GM12878 (cell line): ENCODE results near the gene SLC10A2. TPM values are rescaled to one million over a fixed set of nuclear protein-coding genes. Genes with fewer than 3 reads are reported as not detected.

Experiments
- ATAC-seq: fragments of 200-7000 bp; cut with Tn5 transposase; 3 replicates; pipeline ENCODE4 v1.9.1; 2020; ENCODE audit warnings: mild to moderate bottlenecking, moderate library complexity
- BruUV-seq: library from RNA; stranded (reverse); fragments of 400-500 nt; replicated peaks from 2 replicates; lab custom pipeline; 2021; lab: Mats Ljungman, UMichigan
- CTCF ChIA-PET: fragments of 300-600 bp; sonication (Branson Sonifier 250); formaldehyde crosslinking; extraction: SDS; loops from one replicate; lab custom pipeline; 2021; ENCODE audit warnings: inconsistent platforms; lab: Yijun Ruan, JAX
- POLR2A ChIA-PET: fragments of 350-600 bp; formaldehyde crosslinking; extraction: SDS; loops from one replicate; lab custom pipeline; 2021; ENCODE audit warnings: inconsistent platforms; lab: Charles Lee
- RAD21 ChIA-PET: fragments of 300-600 bp; sonication (Branson Sonifier 250); formaldehyde crosslinking; loops from one replicate; lab custom pipeline; 2023; ENCODE audit warnings: antibody characterized with exemption; ENCODE audit not compliant: unreplicated experiment; lab: Charles Lee
- SMC1A ChIA-PET: fragments of 300-600 bp; sonication (Branson Sonifier 250); formaldehyde crosslinking; loops from one replicate; lab custom pipeline; 2023; ENCODE audit not compliant: unreplicated experiment, uncharacterized antibody; lab: Charles Lee
- DNase-seq: peaks from one replicate; pipeline ENCODE4 v3.0.0-alpha.2; 2011; ENCODE audit warnings: low read depth, low spot score
- FAIRE-seq: peaks from 3 replicates; lab custom pipeline; 2011; peaks lifted over from hg19 to GRCh38; lab: Jason Lieb, UNC
- H2AFZ ChIP-seq: 2 replicates; pipeline ENCODE4 v1.6.0; 2011; ENCODE audit warnings: low read depth, low read length, control low read depth; ENCODE audit not compliant: control insufficient read depth
- H3K27ac ChIP-seq: 2 replicates; pipeline ENCODE4 v1.5.1; 2011; ENCODE audit warnings: control low read depth; ENCODE audit not compliant: control insufficient read depth, insufficient read depth
- H3K27me3 ChIP-seq, 2 experiments: replicated peaks in 1 of 2; 2 replicates each; pipeline versions ENCODE4 v1.6.0 to v1.6.1; 2011; ENCODE audit warnings: low read length in 1 of 2; ENCODE audit not compliant: control insufficient read depth in 2 of 2, insufficient read depth in 2 of 2
- H3K36me3 ChIP-seq, 2 experiments: 2 replicates each; pipeline ENCODE4 v1.5.1; 2011; ENCODE audit warnings: low read length in 1 of 2; ENCODE audit not compliant: control insufficient read depth in 2 of 2, insufficient read depth in 2 of 2
- H3K4me1 ChIP-seq: 2 replicates; pipeline ENCODE4 v1.6.1; 2011; ENCODE audit warnings: mild to moderate bottlenecking, low read length, moderate library complexity, mixed read lengths; ENCODE audit not compliant: control insufficient read depth, insufficient read depth
- H3K4me2 ChIP-seq: 2 replicates; pipeline ENCODE4 v1.6.0; 2011; ENCODE audit warnings: control low read depth; ENCODE audit not compliant: control insufficient read depth, insufficient read depth
- H3K4me3 ChIP-seq: fragments of 200-600 bp; sonication (generic); 2 replicates; pipeline ENCODE4 v1.5.1; 2016
- H3K79me2 ChIP-seq: 2 replicates; pipeline ENCODE4 v1.6.0; 2011; ENCODE audit warnings: low read length; ENCODE audit not compliant: control insufficient read depth, insufficient read depth
- H3K9ac ChIP-seq: 2 replicates; pipeline ENCODE4 v1.8.0; 2011; ENCODE audit warnings: low read length, control low read depth, mixed read lengths; ENCODE audit not compliant: control insufficient read depth, insufficient read depth
- H3K9me3 ChIP-seq: replicated peaks from 3 replicates; pipeline ENCODE4 v1.5.1; 2011; ENCODE audit warnings: mild to moderate bottlenecking, low read length; ENCODE audit not compliant: control insufficient read depth, insufficient read depth
- H4K20me1 ChIP-seq: 2 replicates; pipeline ENCODE4 v1.6.0; 2011; ENCODE audit not compliant: control insufficient read depth, insufficient read depth
- ATF3 ChIP-seq: IDR thresholded peaks from 2 replicates; pipeline ENCODE4 v1.6.1; 2011; ENCODE audit warnings: low read depth, mild to moderate bottlenecking, low read length, moderate library complexity, borderline replicate concordance; ENCODE audit errors: extremely low read depth
- CEBPZ ChIP-seq: fragments of 150-350 bp; IDR thresholded peaks from 2 replicates; pipeline ENCODE4 v1.6.1; 2016; ENCODE audit warnings: low read depth, low read length
- ETV6 ChIP-seq, 2 experiments: fragments of 450-650 bp in 1 of 2; IDR thresholded peaks in 1 of 2; conservative IDR thresholded peaks in 1 of 2; 2 replicates each; pipeline ENCODE4 v1.6.1; 2014; ENCODE audit warnings: antibody characterized with exemption in 1 of 2, borderline replicate concordance in 1 of 2, low read depth in 1 of 2, mild to moderate bottlenecking in 1 of 2, moderate library complexity in 1 of 2
- HDGF ChIP-seq: fragments of 450-650 bp; IDR thresholded peaks from 2 replicates; pipeline ENCODE4 v1.6.1; 2016; ENCODE audit warnings: antibody characterized with exemption
- MYC ChIP-seq: IDR thresholded peaks from 2 replicates; pipeline ENCODE4 v1.6.1; 2011; ENCODE audit warnings: mild to moderate bottlenecking, low read length, moderate library complexity, inconsistent platforms; ENCODE audit not compliant: insufficient read depth, insufficient replicate concordance, insufficient read length, severe bottlenecking
- NFXL1 ChIP-seq: fragments of 450-650 bp; IDR thresholded peaks from 2 replicates; pipeline ENCODE4 v1.6.1; 2017; ENCODE audit warnings: antibody characterized with exemption, mild to moderate bottlenecking, borderline replicate concordance
- NFYB ChIP-seq: IDR thresholded peaks from 2 replicates; pipeline ENCODE4 v1.6.1; 2011; ENCODE audit warnings: low read depth, mild to moderate bottlenecking, low read length, improper control_type of control experiment, moderate library complexity; ENCODE audit not compliant: insufficient read depth
- PBX3 ChIP-seq: IDR thresholded peaks from 2 replicates; pipeline ENCODE4 v1.6.1; 2011; ENCODE audit warnings: mild to moderate bottlenecking, low read depth, low read length, moderate library complexity; ENCODE audit not compliant: insufficient replicate concordance
- RBBP5 ChIP-seq: fragments of 200-600 bp; sonication (generic); conservative IDR thresholded peaks from 2 replicates; pipeline ENCODE4 v1.6.1; 2016
- RELA ChIP-seq: fragments of 450-650 bp; IDR thresholded peaks from 2 replicates; pipeline ENCODE4 v1.8.0; 2014; ENCODE audit warnings: borderline replicate concordance; ENCODE audit not compliant: partially characterized antibody
- RELB ChIP-seq: fragments of 450-650 bp; IDR thresholded peaks from 2 replicates; pipeline ENCODE4 v1.6.1; 2017; ENCODE audit warnings: low read depth, mild to moderate bottlenecking, moderate library complexity
- SREBF2 ChIP-seq: IDR thresholded peaks from 2 replicates; pipeline ENCODE4 v1.6.1; 2012; ENCODE audit warnings: mild to moderate bottlenecking, low read length
- SRF ChIP-seq, 2 experiments: IDR thresholded peaks; 2 replicates each; pipeline ENCODE4 v1.6.1; 2011; ENCODE audit warnings: low read depth in 2 of 2, low read length in 2 of 2, mild to moderate bottlenecking in 1 of 2, moderate library complexity in 1 of 2
- TBL1XR1 ChIP-seq: IDR thresholded peaks from 2 replicates; pipeline ENCODE4 v1.6.1; 2012; ENCODE audit warnings: low read depth, low read length, improper control_type of control experiment
- YBX1 ChIP-seq: fragments of 450-650 bp; IDR thresholded peaks from 2 replicates; pipeline ENCODE4 v1.6.1; 2016; ENCODE audit warnings: antibody characterized with exemption
- WGBS: methylation state at CpG from one replicate; pipeline ENCODE4 v1.1.6; 2016; ENCODE audit warnings: low lambda C conversion rate; ENCODE audit not compliant: insufficient replicate concordance, insufficient coverage; ENCODE audit errors: missing lambda C conversion rate; 5-methylcytosine and 5-hydroxymethylcytosine counted together
- in situ Hi-C: fragments of 300-500 bp; cut with MboI; formaldehyde crosslinking; loops from 9 replicates; pipeline ENCODE4 v1.14.3; 2018; ENCODE audit warnings: mixed read lengths
- intact Hi-C: fragments of 100-400 bp; cut with micrococcal nuclease; formaldehyde crosslinking; loops from one replicate; pipeline ENCODE4 v1.14.2; 2022; ENCODE audit not compliant: unreplicated experiment
- polyA plus RNA-seq, 11 experiments: library from polyadenylated mRNA; depleted of rRNA in 4 of 11; unstranded in 6 of 11; stranded (reverse) in 5 of 11; fragments of >200 nt; fragmentation: Nextera tagmentation in 4 of 11; fragmentation: Illumina TruSeq in 1 of 11; extraction: Ambion mirVana in 4 of 11; extraction: Trizol in 1 of 11; gene quantifications; 1 replicate in 1 of 11; 2 replicates in 10 of 11; pipeline versions ENCODE4 v1.2.1 to v1.2.3, GENCODE V29; 2011 to 2016; ENCODE audit warnings: inconsistent platforms in 2 of 11, missing spikeins in 2 of 11, low read depth in 1 of 11
- total RNA-seq, 4 experiments: library from RNA; depleted of rRNA in 3 of 4; stranded (reverse); fragments of >200 nt in 3 of 4; fragmentation: Illumina TruSeq in 1 of 4; extraction: Trizol in 1 of 4; gene quantifications; 2 replicates each; pipeline versions ENCODE4 v1.2.1 to v1.2.3, GENCODE V29; 2013 to 2021

Gene SLC10A2
- total and polyA plus RNA-seq, 10 of the 15 experiments (the other 5 are each of a cell fraction or from before 2014, with no cell fraction given), result 0.01 to 0.04 (median 0.02) TPM; not detected in 7

GRCh38 chr13:103107580-103107979 lies 41.4 kb upstream of the SLC10A2 start (continued):
- no peak for TF ChIP-seq RELB
- TF ChIP-seq, all 136 proteins: peak for 0

GRCh38 chr13:103104340-103104739 lies 38.1 kb upstream of the SLC10A2 start:
- no peak overlapping the region for H3K27ac ChIP-seq
- no peak overlapping the region for H2AFZ ChIP-seq
- ChIA-PET POLR2A (no interaction called here), RAD21 (no interaction called here), SMC1A (interaction anchor here (0.8 kb wide), 1 partner anchor 47 kb away, joined by 3 read pairs; no protein-coding TSS in a partner anchor), CTCF (interaction anchor here (0.6 kb wide), 1 partner anchor 110 kb away, joined by 3 read pairs; no protein-coding TSS in a partner anchor)
- FAIRE-seq (no peak), DNase-seq (no peak), ATAC-seq (no peak)
- no peaks in the 10 kb centered on the region for H3K27me3 ChIP-seq
- no peak overlapping the region for H3K9ac ChIP-seq
- in situ Hi-C loops, result no loop called here
- no peaks in the 10 kb centered on the region for H3K36me3 ChIP-seq
- H3K4me2 ChIP-seq, result no peak overlapping the region
- H3K4me3 ChIP-seq, result no peak overlapping the region
- WGBS, result 34% methylated on average over 5 of the region's 5 CpGs
- no peaks in the 10 kb centered on the region for H4K20me1 ChIP-seq
- intact Hi-C loops, result no loop called here
- H3K4me1 ChIP-seq, result no peaks in the 10 kb centered on the region
- H3K79me2 ChIP-seq, result no peaks in the 10 kb centered on the region
- no TSS peak for BruUV-seq
- H3K9me3 ChIP-seq, result peaks cover 2% of the 10 kb centered on the region; the same call in 2 of the 3 replicates
- TF ChIP-seq CEBPZ (no peak), SREBF2 (no peak), YBX1 (no peak), ETV6 (conservative IDR thresholded peaks at IDR 0.05 in 1 of 2, IDR thresholded peaks at IDR 0.05 in 1 of 2; ENCODE audit: borderline replicate concordance in 1 of 2, low read depth in 1 of 2) (no peak), NFYB (no peak), MYC (no peak), NFXL1 (no peak), SRF (IDR thresholded peaks at IDR 0.05; ENCODE audit: low read depth in 2 of 2, low read length in 2 of 2) (no peak), PBX3 (no peak), RELA (no peak), RBBP5 (no peak), HDGF (no peak), TBL1XR1 (no peak), ATF3 (no peak)
